HL-60 (cell line): ENCODE data around the gene TEC.
A peak's percentile ranks its signal among the peaks of the same experiment; 100 is the strongest.

Source experiments
- CTCF ChIP-seq: IDR thresholded peaks from one replicate; pipeline ENCODE4 v1.5.1; 2011; ENCODE audit warnings: low read length, control low read depth, inconsistent platforms; ENCODE audit not compliant: insufficient read depth
- GABPA ChIP-seq: IDR thresholded peaks from 2 replicates; pipeline ENCODE4 v1.6.1; 2012; ENCODE audit warnings: low read depth
- POLR2AphosphoS5 ChIP-seq: IDR thresholded peaks from 2 replicates; pipeline ENCODE4 v1.6.1; 2012; ENCODE audit warnings: low read depth
- REST ChIP-seq: IDR thresholded peaks from 2 replicates; pipeline ENCODE4 v1.6.1; 2012; ENCODE audit warnings: low read depth; ENCODE audit not compliant: insufficient replicate concordance
- SPI1 ChIP-seq: IDR thresholded peaks from 2 replicates; pipeline ENCODE4 v1.6.1; 2012; ENCODE audit warnings: low read depth, mild to moderate bottlenecking, borderline replicate concordance

GRCh38 chr4:48187813-48188212 lies 81.8 kb downstream of the TEC start:
- no peak for TF ChIP-seq CTCF
- no peak for TF ChIP-seq REST
- TF ChIP-seq SPI1: peak; percentile 77
- TF ChIP-seq POLR2AphosphoS5: no peak
- TF ChIP-seq GABPA: no peak
